A673 (cell line): Measurements from ENCODE around the gene INPP4B.

Experiments used
- CTCF ChIP-seq: fragments of 300-800, 200-600 bp; sonication (generic); conservative IDR thresholded peaks from 2 replicates; pipeline ENCODE4 v1.5.1; 2017; ENCODE audit warnings: low read depth, mild to moderate bottlenecking, antibody characterized with exemption, low read length, moderate library complexity, mixed read lengths
- EZH2 ChIP-seq: fragments of 200-600 bp; sonication (generic); IDR thresholded peaks from 2 replicates; pipeline ENCODE4 v1.6.1; 2017; ENCODE audit warnings: borderline replicate concordance, low read depth, mild to moderate bottlenecking, mixed read lengths, antibody characterized with exemption, low read length; ENCODE audit not compliant: poor library complexity, severe bottlenecking

- no peak for TF ChIP-seq EZH2
- no peak for TF ChIP-seq CTCF
These were observed 747.7 kb downstream of the INPP4B start for GRCh38 chr4:142098380-142098779.
